HG03280 (cell line): ENCODE measurements around the gene ARHGEF38.

Experiments used
- ATAC-seq: cut with Tn5 transposase; IDR thresholded peaks from one replicate; pipeline ENCODE4 v1.9.1; 2021; ENCODE audit warnings: mild to moderate bottlenecking, moderate library complexity; ENCODE audit not compliant: unreplicated experiment

ARHGEF38 gene

DNA sequence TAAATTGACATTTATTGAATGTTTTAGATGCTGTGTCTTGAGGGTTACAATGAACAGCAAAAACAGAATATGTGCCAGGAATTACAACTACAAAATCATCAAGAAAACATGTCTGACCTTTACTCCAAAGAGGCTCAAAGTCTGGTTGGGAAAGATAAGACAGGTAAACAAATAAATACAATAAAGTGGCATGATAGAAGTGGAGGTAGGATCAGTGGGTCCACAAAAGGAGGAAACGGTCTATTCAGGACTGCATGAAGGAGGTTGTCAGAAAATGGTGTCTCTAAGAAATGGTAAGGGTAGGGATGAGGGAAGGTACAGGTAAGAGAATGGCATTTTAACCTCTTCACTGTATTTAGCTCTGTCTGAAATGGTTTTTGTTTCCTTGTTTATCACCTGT, 3.8 kb downstream of the ARHGEF38 start:
- ATAC-seq: no peak

DNA sequence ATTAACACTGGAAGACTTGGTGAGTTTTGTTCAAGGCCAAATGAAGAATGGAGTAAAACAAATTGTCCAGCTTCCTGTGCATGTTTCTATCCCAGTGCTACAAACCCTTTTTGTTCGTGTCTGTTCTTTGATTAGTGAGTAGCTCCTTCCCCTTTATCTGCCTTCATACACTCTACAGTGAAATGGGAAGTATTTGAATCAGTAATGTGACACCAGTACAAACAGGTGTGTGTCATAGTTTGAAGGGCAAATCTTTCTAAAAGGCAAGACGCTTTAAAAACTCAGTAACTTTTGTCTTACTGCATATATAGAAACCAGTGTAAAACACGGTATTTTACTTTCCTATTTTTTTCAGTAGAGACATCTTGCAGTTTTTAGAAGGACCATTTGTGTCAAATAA, 5.9 kb downstream of the ARHGEF38 start:
- no peak for ATAC-seq

DNA sequence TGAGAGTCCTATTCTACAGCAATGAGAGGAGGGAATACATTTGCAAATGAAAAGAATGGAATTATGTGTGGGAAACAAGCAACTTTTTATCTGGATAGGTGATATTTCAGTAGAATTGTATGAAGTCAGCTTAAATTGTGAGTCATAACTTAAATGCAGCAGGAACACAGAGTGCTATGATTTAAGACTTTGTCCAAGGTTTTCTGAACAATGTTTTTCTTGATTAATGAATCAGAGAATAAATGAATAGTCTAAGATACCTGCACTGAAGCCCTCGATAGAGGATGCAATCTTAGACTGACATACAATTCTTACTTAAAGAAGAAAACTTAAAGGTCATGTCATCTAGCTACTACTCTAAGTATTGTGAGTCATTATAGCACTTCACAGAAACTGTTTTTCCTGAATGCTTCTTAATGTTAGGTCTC, 8.0 kb downstream of the ARHGEF38 start:
- no peak for ATAC-seq

DNA sequence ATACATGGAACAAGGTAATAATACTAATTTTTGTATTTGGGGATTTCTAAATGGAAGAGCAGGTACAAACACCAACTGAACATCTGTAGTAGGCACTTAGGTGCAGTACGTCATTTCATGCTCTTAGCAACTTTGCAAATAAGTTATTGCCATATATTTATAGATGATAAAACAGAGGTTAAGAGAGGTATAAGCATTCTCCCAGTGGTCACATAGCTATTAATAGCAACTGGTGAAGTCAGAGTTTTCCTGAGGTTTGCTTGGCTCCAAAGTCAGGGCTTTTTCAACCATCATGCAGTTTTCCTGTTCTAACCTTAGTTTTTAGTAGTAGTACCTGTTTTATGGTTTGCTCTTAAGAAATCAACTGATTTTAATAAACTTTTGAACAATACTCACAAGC, 10.9 kb downstream of the ARHGEF38 start:
- ATAC-seq: no peak

GRCh38 chr4:105568584-105568983, 16.2 kb downstream of the ARHGEF38 start:
- ATAC-seq: no peak

- no peak for ATAC-seq
These were observed 16.8 kb downstream of the ARHGEF38 start for GRCh38 chr4:105569057-105569865.

DNA sequence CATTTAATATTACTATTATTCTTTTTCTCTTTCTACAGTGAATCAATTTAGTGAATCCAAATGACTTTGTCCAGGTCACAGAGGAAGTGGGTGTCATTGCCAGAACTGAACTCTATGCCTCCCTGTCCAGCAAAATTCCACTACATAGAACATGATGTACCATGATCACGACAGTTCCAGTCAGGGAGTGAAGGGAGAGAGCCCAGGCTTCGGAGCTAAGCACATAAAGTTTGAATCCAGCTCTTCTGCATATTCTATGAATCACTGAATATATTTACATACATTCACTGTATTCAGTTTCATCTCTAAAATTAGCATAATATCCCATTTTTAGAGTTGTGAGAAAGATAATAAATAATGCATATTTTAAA, 17.4 kb downstream of the ARHGEF38 start:
- no peak for ATAC-seq

- ATAC-seq: no peak
These were observed 19.9 kb downstream of the ARHGEF38 start for GRCh38 chr4:105572296-105572695.

DNA sequence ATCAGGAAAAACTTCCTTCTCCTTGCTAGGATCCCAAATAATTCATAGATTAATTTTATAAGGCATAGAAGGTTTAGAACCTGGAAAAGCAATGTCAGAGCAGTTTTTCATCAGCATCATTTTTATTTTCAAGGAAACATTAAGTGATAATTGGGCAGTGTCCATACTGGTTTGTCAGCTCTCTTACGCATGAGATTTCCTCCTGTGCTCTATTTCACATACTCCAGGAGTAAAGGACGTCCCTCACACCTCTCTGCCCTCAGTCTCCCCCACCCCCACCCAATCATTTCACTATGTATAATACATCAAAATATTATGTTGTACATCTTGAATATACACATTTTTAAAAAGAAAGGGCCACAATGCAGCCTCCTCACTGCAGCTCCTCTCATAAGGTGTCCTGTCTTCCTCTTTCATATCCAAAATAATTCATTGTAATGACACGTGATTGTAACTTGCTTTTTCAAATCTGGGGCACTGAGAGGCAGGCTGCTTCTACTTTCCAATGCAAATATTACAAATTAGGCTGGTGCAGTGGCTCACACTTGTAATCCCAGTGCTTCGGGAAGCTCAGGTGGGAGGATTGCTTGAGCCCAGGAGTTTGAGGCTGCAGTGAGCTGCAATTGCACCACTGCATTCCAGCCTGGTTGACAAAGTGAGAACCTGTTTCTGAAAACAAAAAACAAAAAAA, 34.4 kb downstream of the ARHGEF38 start:
- no peak for ATAC-seq

DNA sequence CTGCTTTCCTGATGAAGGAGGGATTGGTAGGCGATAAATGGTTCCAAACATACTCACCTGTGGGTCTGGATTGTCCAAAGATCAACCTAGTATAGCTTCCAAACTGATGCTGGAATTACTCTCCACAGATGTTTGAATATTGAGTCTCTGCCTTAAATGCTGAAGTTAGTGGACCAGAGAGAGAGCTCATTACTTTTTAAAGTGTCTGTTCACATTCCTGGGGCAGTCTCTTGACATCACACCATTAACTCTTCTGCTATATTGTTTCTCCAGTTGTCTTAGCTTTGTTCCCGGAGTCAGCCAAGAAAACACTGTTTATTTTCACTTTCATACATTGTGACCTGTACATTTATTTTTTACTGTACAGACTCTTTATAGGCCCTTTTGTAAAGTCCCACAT, 35.4 kb downstream of the ARHGEF38 start:
- no peak for ATAC-seq

- ATAC-seq: no peak
These were observed 35.8 kb downstream of the ARHGEF38 start for GRCh38 chr4:105588252-105588651.

- no peak for ATAC-seq
These were observed 39.2 kb downstream of the ARHGEF38 start for GRCh38 chr4:105591573-105591972.

DNA sequence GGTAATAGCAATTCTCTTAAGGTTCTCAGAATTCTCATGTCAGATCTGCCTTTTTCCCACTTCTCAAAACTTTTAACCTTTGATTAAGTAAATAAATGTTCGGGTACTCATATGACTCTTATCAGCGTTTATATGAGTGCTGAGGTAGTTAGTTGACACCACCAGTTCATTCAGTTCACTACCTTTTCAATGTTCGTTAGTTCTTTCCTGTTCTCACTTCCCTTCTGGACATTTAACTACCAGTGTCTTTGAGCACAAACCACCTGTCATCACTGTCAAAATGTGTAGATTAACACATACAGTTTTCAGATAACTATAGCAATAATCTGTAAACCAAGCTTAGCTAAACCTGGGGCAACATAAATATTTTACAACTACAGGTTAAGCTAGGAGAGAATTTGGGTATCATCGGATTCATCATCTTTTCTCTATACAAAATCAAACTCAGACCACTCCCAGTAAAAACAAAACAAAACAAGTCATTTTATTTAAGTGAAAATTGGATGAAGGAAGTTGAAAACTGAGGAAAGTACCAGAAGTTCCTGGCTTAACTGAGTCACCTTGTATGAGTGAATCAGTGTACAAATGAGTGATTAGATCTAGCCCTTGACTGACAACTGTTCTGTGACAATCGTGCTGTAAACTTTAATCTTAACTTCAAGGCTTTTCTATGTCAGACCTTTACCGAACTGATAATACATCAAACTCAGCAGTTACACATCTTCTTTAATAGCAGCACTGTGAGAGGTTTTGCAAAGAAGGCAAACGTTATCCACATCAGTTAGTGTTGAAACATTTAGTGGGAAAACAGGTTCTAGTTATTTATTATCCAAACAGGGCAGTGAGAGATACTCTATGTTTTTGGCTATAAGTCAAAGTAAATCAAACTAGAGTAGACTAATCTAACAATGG, 41.9 kb downstream of the ARHGEF38 start:
- ATAC-seq: peak; percentile 80

DNA sequence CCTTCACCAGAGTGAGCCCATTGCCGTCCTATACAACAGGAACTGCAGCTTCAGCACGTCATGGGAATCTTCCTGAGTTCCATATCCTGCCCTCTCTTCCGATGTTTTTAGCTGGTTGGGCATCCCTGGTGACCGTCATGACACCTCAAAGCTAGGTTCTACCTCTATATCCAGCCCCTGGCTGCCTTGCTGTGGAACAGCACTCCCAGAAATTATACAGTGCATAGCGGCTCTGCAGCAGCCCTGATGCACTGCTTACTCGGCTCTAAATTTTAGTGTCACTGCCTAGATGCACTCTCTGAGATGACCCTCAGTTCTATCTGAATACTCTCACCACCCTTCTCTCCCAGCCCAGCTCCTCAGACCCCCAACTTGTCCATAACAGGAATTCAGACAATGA, 44.3 kb downstream of the ARHGEF38 start:
- ATAC-seq: no peak

DNA sequence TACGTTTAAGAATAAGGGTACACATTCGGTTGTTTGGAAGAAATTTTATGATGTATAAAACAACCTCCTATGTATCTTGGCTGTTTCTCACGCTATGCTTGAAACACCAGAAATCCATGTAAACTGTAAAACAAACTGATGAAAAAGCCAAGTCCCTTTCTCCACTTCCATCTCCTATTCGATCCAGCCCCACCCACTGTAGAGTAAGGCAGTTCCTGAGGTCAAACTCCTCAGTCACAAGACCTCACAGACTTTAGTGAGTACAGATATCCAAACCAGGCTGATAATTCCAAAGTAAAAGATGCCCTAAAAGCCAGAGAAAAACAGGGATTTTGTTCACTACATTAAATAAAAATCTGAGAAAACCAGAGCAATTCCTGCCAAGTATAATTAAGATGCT, 45.6 kb downstream of the ARHGEF38 start:
- no peak for ATAC-seq

- no peak for ATAC-seq
These were observed 46.4 kb downstream of the ARHGEF38 start for GRCh38 chr4:105598787-105599186.

DNA sequence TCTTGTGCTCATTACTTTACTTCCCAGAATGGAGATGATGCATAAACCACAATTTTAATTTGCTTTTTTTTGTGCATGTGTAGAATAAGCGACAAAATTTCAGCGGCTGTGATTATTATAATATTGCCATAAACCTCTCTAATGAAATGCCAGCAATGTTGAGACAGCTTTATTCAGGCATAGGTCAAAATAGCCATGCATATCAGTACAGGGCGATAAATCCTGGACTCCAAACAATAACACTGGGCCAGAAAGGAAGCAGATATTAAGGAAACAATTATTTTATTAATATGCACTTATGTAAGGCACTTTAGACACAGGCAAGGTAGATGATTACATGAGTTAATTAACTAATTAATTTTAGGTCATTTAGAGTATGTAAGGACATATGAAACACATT, 47.1 kb downstream of the ARHGEF38 start:
- no peak for ATAC-seq

DNA sequence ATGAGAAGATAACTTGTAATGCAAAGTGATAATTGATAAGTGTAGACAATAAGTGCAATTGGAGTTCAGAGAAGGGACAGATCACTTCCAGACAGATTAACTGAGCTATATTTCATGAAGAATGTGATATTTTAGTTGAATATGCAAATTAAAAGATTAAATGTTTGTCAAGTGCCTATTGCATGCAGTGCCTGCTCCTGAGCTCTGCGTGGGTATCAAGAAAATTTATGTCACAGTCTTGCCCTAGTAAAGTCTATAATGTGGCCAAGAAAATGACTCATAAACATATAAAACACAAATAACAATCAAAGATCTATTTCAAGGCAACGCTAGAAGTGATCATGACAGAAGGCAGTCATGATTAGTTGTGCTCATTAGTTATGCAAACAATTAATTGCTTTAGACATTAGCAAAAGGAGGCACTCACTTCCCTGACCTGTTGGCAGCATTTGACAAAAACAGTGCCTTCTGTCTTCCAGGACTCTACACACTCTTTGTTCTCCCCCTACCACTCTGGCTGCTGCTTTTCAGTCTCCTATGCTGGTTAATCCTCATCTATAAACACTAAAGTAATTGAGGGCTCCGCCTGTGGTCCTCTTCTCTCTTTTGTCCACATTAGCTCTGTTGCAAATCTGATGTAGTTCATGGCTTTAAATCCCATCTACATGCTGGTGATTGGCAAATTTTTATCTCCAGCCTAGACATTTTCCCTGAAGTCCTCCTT, 47.7 kb downstream of the ARHGEF38 start:
- no peak for ATAC-seq

DNA sequence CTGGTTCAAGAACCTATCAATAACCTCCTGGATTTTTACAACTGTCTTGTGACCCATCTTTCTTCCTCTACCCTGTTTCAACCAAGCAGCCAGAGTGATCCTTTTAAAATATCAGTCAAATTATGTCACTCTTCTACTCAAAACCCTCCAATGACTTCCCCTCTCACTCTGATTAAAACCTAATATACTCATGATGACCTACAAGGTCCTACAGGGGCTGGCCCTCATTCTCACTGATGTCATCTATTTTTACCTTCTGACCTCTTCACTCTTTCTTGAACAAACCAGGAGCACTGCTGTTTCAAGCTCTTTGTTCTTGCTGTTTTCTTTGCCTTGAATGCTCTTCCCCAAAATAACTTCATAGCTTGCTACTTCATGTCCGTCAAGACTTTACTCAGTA, 48.5 kb downstream of the ARHGEF38 start:
- no peak for ATAC-seq

GRCh38 chr4:105601406-105601805, 49.0 kb downstream of the ARHGEF38 start:
- ATAC-seq: no peak

GRCh38 chr4:105603158-105603557, 50.7 kb downstream of the ARHGEF38 start:
- ATAC-seq: no peak
